Panc1 (cell line): Measurements from ENCODE around the gene KIR3DL2. TPM values are rescaled to one million over a fixed set of nuclear protein-coding genes. Genes with fewer than 3 reads are reported as not detected.

Source experiments
- ATAC-seq: fragments of 200-7000 bp; cut with Tn5 transposase; 2 replicates; pipeline ENCODE4 v1.9.1; 2020; ENCODE audit warnings: mild to moderate bottlenecking, moderate library complexity
- BruUV-seq: library from RNA; stranded (reverse); fragments of 400-500 nt; replicated peaks from 2 replicates; lab custom pipeline; 2021; lab: Mats Ljungman, UMichigan
- CTCF ChIA-PET: fragments of 300-600 bp; sonication (Branson Sonifier 250); formaldehyde crosslinking; loops from one replicate; lab custom pipeline; 2022; ENCODE audit warnings: antibody characterized with exemption; lab: Charles Lee
- POLR2A ChIA-PET: fragments of 300-600 bp; sonication (Branson Sonifier 250); formaldehyde crosslinking; loops from one replicate; lab custom pipeline; 2022; ENCODE audit warnings: antibody characterized with exemption; lab: Charles Lee
- DNase-seq: peaks from one replicate; pipeline ENCODE4 v3.0.0-alpha.2; 2010; ENCODE audit warnings: low read depth, low spot score
- H3K27ac ChIP-seq: 2 replicates; pipeline ENCODE4 v1.5.1; 2011; ENCODE audit warnings: mild to moderate bottlenecking, low read length, inconsistent platforms
- H3K27me3 ChIP-seq: fragments of 200-500 bp; sonication (Bioruptor generic); 2 replicates; pipeline ENCODE4 v1.6.0; 2014; ENCODE audit warnings: low read length, inconsistent platforms; ENCODE audit not compliant: control insufficient read depth, insufficient read depth
- H3K36me3 ChIP-seq: fragments of 200-500 bp; sonication (Bioruptor generic); 2 replicates; pipeline ENCODE4 v1.5.1; 2014; ENCODE audit warnings: inconsistent platforms, mild to moderate bottlenecking, low read length, moderate library complexity; ENCODE audit not compliant: control insufficient read depth, insufficient read depth
- H3K4me1 ChIP-seq: 2 replicates; pipeline ENCODE4 v1.5.1; 2011; ENCODE audit warnings: inconsistent platforms, mild to moderate bottlenecking, low read length, moderate library complexity; ENCODE audit not compliant: control insufficient read depth, insufficient read depth
- H3K4me3 ChIP-seq, 2 experiments: 2 replicates each; pipeline ENCODE4 v1.5.1; 2011 to 2012; ENCODE audit warnings: low read depth in 2 of 2, low read length in 2 of 2, mild to moderate bottlenecking in 2 of 2, inconsistent platforms in 1 of 2, moderate library complexity in 1 of 2
- H3K9me3 ChIP-seq: fragments of 200-500 bp; sonication (Bioruptor generic); 2 replicates; pipeline ENCODE4 v1.5.1; 2014; ENCODE audit warnings: low read depth, mild to moderate bottlenecking, inconsistent platforms, low read length, moderate library complexity; ENCODE audit not compliant: control insufficient read depth, insufficient read depth
- CTCF ChIP-seq: fragments of 450-650 bp; IDR thresholded peaks from 2 replicates; pipeline ENCODE4 v1.5.1; 2017; ENCODE audit warnings: mild to moderate bottlenecking
- POLR2AphosphoS5 ChIP-seq: IDR thresholded peaks from 2 replicates; pipeline ENCODE4 v1.6.1; 2012; ENCODE audit warnings: mild to moderate bottlenecking, low read depth, low read length, moderate library complexity
- REST ChIP-seq, 2 experiments: IDR thresholded peaks; 2 replicates each; pipeline ENCODE4 v1.6.1; 2011 to 2012; ENCODE audit warnings: low read depth in 2 of 2, control low read depth in 1 of 2, low read length in 1 of 2, mild to moderate bottlenecking in 1 of 2, moderate library complexity in 1 of 2; ENCODE audit not compliant: insufficient read depth in 1 of 2
- SIN3A ChIP-seq: IDR thresholded peaks from 2 replicates; pipeline ENCODE4 v1.6.1; 2012; ENCODE audit warnings: low read depth, mild to moderate bottlenecking, low read length, moderate library complexity, borderline replicate concordance; ENCODE audit not compliant: insufficient read depth
- TCF7L2 ChIP-seq: IDR thresholded peaks from 2 replicates; pipeline ENCODE4 v1.6.1; 2011; ENCODE audit warnings: mild to moderate bottlenecking, low read depth, low read length, inconsistent platforms
- in situ Hi-C: cut with HindIII; loops from 2 replicates; pipeline ENCODE4 v1.10.0; 2016; ENCODE audit warnings: low sequenced_read_pairs, low pct_unique_long_range_greater_than_20kb
- intact Hi-C: fragments of 100-400 bp; cut with micrococcal nuclease; formaldehyde crosslinking; loops from one replicate; pipeline ENCODE4 v1.10.0; 2022; ENCODE audit not compliant: unreplicated experiment
- total RNA-seq: library from RNA; stranded (reverse); gene quantifications from one replicate; pipeline ENCODE4 v1.2.1, GENCODE V29; 2021; ENCODE audit not compliant: unreplicated experiment

Gene KIR3DL2
- total RNA-seq, 1 experiment from 2014 or later, result not detected

- H3K27ac ChIP-seq, result no peak overlapping the region
- H3K9me3 ChIP-seq, result no peaks in the 10 kb centered on the region
- no peaks in the 10 kb centered on the region for H3K36me3 ChIP-seq
- DNase-seq (no peak), ATAC-seq (no peak)
- H3K4me3 ChIP-seq, result no peak overlapping the region
- in situ Hi-C loops (no loop called here), intact Hi-C loops (no loop called here)
- no TSS peak for BruUV-seq
- ChIA-PET POLR2A (no interaction called here), CTCF (no interaction called here)
- no peaks in the 10 kb centered on the region for H3K27me3 ChIP-seq
- H3K4me1 ChIP-seq, result no peaks in the 10 kb centered on the region
- TF ChIP-seq POLR2AphosphoS5, result no peak
- TF ChIP-seq REST (IDR thresholded peaks at IDR 0.05; ENCODE audit: insufficient read depth in 1 of 2, low read depth in 2 of 2, low read length in 1 of 2), result no peak
- TF ChIP-seq TCF7L2, result no peak
- no peak for TF ChIP-seq SIN3A
- no peak for TF ChIP-seq CTCF
These were observed 55.2 kb downstream of the KIR3DL2 start for GRCh38 chr19:54905421-54905802.

GRCh38 chr19:54905803-54906511, 55.7 kb downstream of the KIR3DL2 start, which contains the start of gene NCR1:
Gene NCR1, plus strand, starts transcription at chr19:54906148. Its CDS starts 40 bp downstream, at chr19:54906188.
- Histone ChIP-seq H3K27me3 (no peaks in the 10 kb centered on the region), H3K4me3 (no peak within 1 kb of the TSS), H3K27ac (no peak within 1 kb of the TSS), H3K36me3 (no peaks in the 10 kb centered on the region), H3K9me3 (no peaks in the 10 kb centered on the region), H3K4me1 (no peaks in the 10 kb centered on the region)
- BruUV-seq, result no TSS peak
- CTCF ChIA-PET, result no interaction called here
- in situ Hi-C loops, result no loop called here
- POLR2A ChIA-PET, result no interaction called here
- DNase-seq (no peak), ATAC-seq (peak; percentile 60; the same call in 1 of the 2 replicates)
- TF ChIP-seq TCF7L2 (no peak), POLR2AphosphoS5 (no peak), SIN3A (no peak), REST (IDR thresholded peaks at IDR 0.05; ENCODE audit: insufficient read depth in 1 of 2, low read depth in 2 of 2, low read length in 1 of 2) (no peak), CTCF (no peak)
- intact Hi-C loops, result no loop called here
